ENCODE results near the gene CLUH.
"Not testable (repeated sequence)": the region's sequence is repeated elsewhere in the genome, so short reads cannot be mapped to it uniquely, and the experiment has no call there.

CLUH gene

DNA sequence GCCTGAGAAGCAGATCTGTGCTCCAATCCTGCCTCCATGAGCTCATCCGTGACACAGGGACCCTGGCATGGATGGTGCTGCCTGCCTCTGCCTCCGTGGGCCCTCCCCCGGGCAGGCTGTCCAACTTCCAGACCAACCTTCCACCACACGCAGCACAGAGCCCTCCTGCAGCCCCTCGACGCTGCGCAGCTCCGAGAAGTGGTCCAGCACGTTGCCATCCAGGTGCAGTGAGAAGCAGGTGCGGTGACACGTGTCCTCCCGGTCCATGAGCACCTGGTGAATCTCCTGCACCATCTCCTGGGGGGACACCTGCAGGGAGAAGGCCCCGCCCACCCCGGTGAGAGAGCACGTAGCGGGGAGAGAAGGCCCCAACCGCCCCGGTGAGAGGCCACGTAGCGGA lies 8.4 kb downstream of the CLUH start:
- TF ChIP-seq, protein P1, sequence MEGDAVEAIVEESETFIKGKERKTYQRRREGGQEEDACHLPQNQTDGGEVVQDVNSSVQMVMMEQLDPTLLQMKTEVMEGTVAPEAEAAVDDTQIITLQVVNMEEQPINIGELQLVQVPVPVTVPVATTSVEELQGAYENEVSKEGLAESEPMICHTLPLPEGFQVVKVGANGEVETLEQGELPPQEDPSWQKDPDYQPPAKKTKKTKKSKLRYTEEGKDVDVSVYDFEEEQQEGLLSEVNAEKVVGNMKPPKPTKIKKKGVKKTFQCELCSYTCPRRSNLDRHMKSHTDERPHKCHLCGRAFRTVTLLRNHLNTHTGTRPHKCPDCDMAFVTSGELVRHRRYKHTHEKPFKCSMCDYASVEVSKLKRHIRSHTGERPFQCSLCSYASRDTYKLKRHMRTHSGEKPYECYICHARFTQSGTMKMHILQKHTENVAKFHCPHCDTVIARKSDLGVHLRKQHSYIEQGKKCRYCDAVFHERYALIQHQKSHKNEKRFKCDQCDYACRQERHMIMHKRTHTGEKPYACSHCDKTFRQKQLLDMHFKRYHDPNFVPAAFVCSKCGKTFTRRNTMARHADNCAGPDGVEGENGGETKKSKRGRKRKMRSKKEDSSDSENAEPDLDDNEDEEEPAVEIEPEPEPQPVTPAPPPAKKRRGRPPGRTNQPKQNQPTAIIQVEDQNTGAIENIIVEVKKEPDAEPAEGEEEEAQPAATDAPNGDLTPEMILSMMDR (IDR thresholded peaks at IDR 0.05; ENCODE audit: low read depth, low read length, missing control alignments), result no peak
- no peak for DNase-seq (ENCODE audit: low read depth)
- H3K4me3 ChIP-seq (ENCODE audit: low read depth, low read length), result no peak overlapping the region

DNA sequence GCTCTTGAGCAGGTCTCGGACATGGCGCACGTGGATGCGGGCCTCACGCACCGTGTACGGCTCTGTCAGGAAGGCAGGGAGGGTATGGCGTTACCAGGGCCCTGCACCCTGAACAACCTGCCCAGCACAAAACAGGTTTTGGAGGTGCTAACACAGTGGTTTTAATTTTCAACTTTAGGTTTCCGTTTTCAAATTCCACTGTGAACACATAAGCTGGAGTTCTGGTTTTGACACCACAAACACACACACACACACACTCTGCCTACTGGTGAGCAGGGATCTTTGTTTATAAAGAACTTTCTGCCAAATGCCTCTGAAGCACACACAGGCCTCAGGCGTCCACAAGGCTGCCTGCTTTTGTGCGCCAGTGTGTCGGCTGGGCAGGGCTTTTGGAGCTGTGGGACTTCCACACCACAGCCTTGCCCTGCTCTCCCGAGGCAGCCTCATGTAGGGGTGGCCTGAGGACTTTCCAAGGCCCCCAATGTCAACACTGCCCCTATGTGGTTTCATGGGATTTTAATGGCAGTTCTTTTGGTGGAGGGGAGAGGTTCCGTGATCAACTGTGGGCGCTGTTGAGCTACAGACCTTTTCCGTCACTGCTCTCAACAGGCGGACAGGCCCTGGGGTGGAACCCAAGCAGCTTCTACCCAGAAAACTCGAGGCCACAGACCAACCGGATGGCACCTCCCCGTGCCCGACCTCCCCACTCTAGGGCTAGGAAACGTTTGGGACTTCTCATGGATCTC lies 9.4 kb downstream of the CLUH start:
- TF ChIP-seq, protein P1 (IDR thresholded peaks at IDR 0.05; ENCODE audit: low read depth, low read length, missing control alignments), result no peak
- DNase-seq (ENCODE audit: low read depth), result no peak
- no peak overlapping the region for H3K4me3 ChIP-seq (ENCODE audit: low read depth, low read length)

DNA sequence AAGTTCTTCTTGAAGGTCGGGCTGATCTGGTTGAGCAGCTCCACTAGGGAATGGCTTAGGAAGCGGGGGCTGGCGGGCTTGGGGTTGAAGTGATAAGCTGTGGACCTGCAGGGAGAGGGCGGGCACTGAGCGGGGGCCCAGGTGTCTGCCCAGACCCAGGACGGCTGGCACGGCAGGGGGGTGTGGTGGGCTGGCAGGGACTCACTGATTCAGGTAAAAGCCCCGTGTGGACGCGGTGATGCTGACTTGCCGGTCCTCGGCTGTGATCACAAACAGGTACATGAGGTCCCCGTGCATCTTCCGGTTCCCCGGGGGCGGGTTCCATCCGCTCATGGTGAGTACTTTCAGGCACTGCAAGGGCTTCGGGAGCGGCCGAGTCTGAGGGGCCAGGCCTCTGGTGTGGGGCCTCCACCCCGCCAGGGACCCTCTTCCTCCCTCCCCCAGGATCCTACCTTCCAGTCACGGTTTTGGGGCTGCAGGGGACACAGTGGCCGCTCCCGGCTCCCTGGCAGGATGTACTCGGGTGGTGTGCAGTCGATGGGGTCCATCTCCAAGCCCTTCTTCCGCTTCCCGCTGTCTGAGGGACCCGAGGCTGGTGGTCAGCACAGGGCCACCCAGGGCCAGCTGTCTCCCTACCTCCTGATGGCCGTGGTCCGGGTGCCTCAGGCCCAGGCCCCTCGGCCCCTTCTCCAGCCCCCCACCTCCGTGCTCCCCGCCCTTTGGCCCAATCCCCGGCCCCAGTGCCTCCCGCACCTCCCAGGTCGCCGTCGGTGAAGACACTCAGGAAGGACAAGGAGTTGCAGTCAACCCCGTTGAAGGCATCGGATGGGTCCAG lies 10.2 kb downstream of the CLUH start:
- DNase-seq (ENCODE audit: low read depth), result no peak
- no peak overlapping the region for H3K4me3 ChIP-seq (ENCODE audit: low read depth, low read length)
- TF ChIP-seq, protein P1 (IDR thresholded peaks at IDR 0.05; ENCODE audit: low read depth, low read length, missing control alignments), result no peak

DNA sequence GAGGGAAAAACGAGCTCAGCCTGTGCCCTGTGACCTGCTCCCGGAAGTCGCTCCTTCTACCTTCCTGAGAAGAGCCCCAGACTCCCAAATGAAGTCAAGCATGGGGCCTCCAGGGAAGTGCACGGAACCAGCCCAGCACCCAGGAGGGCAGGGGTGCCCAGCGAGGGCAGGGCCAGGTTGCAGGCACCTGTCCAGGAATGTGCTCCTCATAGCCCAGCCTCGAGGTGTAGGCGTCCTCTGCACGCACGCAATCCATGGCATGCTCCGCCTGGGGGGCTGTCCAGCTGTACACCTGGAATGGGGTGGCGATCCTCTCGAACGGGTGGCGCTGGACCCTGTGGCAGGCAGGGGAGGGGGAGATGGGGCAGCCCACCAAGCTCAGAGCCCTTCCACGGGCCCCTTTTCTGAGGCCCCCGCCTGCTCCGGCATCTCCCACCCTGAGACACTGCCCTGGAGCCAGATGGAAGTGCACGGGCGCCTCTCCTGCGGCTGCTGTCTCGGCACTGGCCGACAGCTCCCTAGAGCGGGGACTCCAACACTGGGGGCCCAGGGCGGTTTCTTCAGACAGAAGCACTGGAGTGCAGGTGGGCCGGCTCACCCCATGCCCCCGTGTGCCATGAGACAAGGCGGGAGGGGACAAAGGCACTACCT lies 10.9 kb downstream of the CLUH start:
- DNase-seq (ENCODE audit: low read depth), result no peak
- TF ChIP-seq, protein P1 (IDR thresholded peaks at IDR 0.05; ENCODE audit: low read depth, low read length, missing control alignments), result no peak
- H3K4me3 ChIP-seq (ENCODE audit: low read depth, low read length), result no peak overlapping the region

DNA sequence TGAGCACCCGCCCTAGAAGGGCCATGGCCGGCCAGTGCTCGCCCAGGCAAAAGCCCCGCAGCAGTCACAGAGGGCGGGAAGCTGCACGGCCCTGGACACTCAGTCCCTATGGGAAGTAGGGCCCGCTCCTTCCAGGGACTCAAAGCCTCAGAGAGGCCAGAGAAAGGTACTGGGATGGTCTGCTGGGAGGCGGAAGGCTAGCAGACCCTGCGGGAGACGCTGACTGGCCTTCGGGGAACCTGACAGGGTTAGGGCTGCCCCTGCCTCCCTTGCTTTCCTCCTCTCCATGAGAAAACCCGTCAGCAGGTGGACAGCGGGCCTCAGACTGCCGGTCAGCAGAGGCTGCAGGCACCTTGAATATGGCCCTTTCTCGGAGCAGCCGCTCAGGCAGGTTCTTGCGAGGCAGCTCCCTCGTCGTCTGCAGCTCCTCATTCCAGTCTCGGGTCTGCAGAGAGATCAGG lies 11.5 kb downstream of the CLUH start:
- TF ChIP-seq, protein P1 (IDR thresholded peaks at IDR 0.05; ENCODE audit: low read depth, low read length, missing control alignments), result no peak
- H3K4me3 ChIP-seq (ENCODE audit: low read depth, low read length), result no peak overlapping the region
- DNase-seq (ENCODE audit: low read depth), result no peak

DNA sequence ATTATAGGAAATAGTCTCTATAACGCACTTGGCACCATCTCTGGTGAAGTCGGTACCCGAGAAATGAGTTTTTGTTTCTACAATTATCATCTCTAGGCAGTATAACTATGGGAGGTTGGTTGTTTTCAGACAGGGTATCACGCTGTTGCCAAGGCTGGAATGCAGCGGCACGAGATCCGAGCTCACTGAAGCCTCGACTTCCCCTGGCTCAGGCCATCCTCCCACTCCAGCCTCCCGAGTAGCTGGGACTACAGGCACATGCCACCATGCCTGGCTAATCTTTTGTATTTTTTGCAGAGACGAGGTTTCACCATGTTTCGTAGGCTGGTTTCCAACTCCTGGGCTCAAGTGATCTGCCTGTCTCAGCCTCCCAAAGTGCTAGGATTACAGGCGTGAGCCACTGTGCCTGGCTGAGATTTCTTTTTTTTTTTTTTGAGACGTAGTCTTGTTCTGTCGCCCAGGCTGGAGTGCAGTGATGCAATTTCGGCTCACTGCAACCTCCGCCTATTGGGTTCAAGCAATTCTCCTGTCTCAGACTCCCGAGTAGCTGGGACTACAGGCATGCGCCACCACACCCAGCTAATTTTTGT lies 12.3 kb downstream of the CLUH start:
- DNase-seq (ENCODE audit: low read depth); H3K4me3 ChIP-seq (ENCODE audit: low read depth, low read length): not testable (repeated sequence)
